ENCODE data around the gene PLXDC1. TPM values are rescaled to one million over a fixed set of nuclear protein-coding genes. Genes with fewer than 3 reads are reported as not detected.
"Not testable (repeated sequence)": the region's sequence is repeated elsewhere in the genome, so short reads cannot be mapped to it uniquely, and the experiment has no call there.

Gene PLXDC1
- total and polyA plus RNA-seq, 2 donors (not counting 1 experiment from before 2014, with no cell fraction given) = 5.8 to 6.3 TPM

- no peaks in the 10 kb centered on the region for H3K36me3 ChIP-seq (ENCODE audit: control insufficient read depth, insufficient read depth, low read length)
- peaks cover 2% of the 10 kb centered on the region for H3K9me3 ChIP-seq (ENCODE audit: control insufficient read depth, insufficient read depth, low read depth, low read length)
- no peak overlapping the region for H3K9ac ChIP-seq (ENCODE audit: insufficient read depth, low read length)
- H3K4me1 ChIP-seq (ENCODE audit: control insufficient read depth, extremely low read depth, insufficient read depth, low read length) = no peaks in the 10 kb centered on the region
- no peak overlapping the region for H3K4me2 ChIP-seq (ENCODE audit: extremely low read depth, insufficient read depth, low read length)
- H2AFZ ChIP-seq (ENCODE audit: low read length) = no peak overlapping the region
- TF ChIP-seq CTCF (conservative IDR thresholded peaks at IDR 0.05 in 1 of 2, IDR thresholded peaks at IDR 0.05 in 1 of 2; ENCODE audit: low read depth in 1 of 2, low read length in 2 of 2) (no peak), EZH2 (IDR thresholded peaks at IDR 0.05; ENCODE audit: low read length, missing control alignments) (no peak)
- H3K4me3 ChIP-seq (replicated peaks in 1 of 4; ENCODE audit: control extremely low read depth in 1 of 4, insufficient read depth in 1 of 4, low read depth in 3 of 4, low read length in 4 of 4) = no peak overlapping the region
- peaks cover 5% of the 10 kb centered on the region for H3K27me3 ChIP-seq (ENCODE audit: control insufficient read depth, insufficient read depth, low read length)
- no peaks in the 10 kb centered on the region for H4K20me1 ChIP-seq (ENCODE audit: control insufficient read depth, extremely low read depth, insufficient read depth, low read length)
- DNase-seq (ENCODE audit: low read depth in 2 of 2) = no peak
- no peak overlapping the region for H3K27ac ChIP-seq (ENCODE audit: insufficient read depth, low read length)
- H3K79me2 ChIP-seq (ENCODE audit: control insufficient read depth, insufficient read depth, low read length) = no peaks in the 10 kb centered on the region
Observed at GRCh38 chr17:39045948-39046679, 105.3 kb downstream of the PLXDC1 start.

DNA sequence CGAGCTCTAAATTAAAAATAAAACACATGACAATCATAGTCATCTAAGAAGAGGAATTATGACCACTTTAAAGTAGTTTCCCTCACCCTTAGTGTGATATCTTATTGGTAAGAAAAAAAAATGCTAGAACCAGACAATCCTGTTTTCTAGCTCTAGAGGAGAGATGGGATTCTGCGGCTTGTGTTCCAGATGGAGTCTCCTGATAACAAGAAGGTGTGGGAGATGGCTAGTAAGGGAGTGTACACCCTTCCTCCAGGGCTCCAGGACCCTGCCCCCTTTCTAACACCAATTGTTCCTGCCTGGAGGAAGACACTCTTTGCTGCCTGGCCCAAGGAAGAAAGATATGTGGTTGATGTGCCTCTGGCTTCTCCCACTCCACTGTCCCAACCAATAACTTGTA is 115.4 kb downstream of the PLXDC1 start:
- TF ChIP-seq EZH2 (IDR thresholded peaks at IDR 0.05; ENCODE audit: low read length, missing control alignments) (no peak), CTCF (conservative IDR thresholded peaks at IDR 0.05 in 1 of 2, IDR thresholded peaks at IDR 0.05 in 1 of 2; ENCODE audit: low read depth in 1 of 2, low read length in 2 of 2) (no peak)
- H3K36me3 ChIP-seq (ENCODE audit: control insufficient read depth, insufficient read depth, low read length) = no peaks in the 10 kb centered on the region
- H3K4me2 ChIP-seq (ENCODE audit: extremely low read depth, insufficient read depth, low read length) = no peak overlapping the region
- H3K9me3 ChIP-seq (ENCODE audit: control insufficient read depth, insufficient read depth, low read depth, low read length) = no peaks in the 10 kb centered on the region
- H2AFZ ChIP-seq (ENCODE audit: low read length) = no peak overlapping the region
- H3K27me3 ChIP-seq (ENCODE audit: control insufficient read depth, insufficient read depth, low read length) = peaks cover 2% of the 10 kb centered on the region
- no peak overlapping the region for H3K27ac ChIP-seq (ENCODE audit: insufficient read depth, low read length)
- no peak overlapping the region for H3K9ac ChIP-seq (ENCODE audit: insufficient read depth, low read length)
- DNase-seq (ENCODE audit: low read depth in 2 of 2) = no peak
- no peaks in the 10 kb centered on the region for H3K4me1 ChIP-seq (ENCODE audit: control insufficient read depth, extremely low read depth, insufficient read depth, low read length)
- no peak overlapping the region for H3K4me3 ChIP-seq (replicated peaks in 1 of 4; ENCODE audit: control extremely low read depth in 1 of 4, insufficient read depth in 1 of 4, low read depth in 3 of 4, low read length in 4 of 4)
- H3K79me2 ChIP-seq (ENCODE audit: control insufficient read depth, insufficient read depth, low read length) = no peaks in the 10 kb centered on the region
- H4K20me1 ChIP-seq (ENCODE audit: control insufficient read depth, extremely low read depth, insufficient read depth, low read length) = no peaks in the 10 kb centered on the region

GRCh38 chr17:39035578-39035977 is 115.9 kb downstream of the PLXDC1 start:
- H3K27ac ChIP-seq (ENCODE audit: insufficient read depth, low read length); H3K79me2 ChIP-seq (ENCODE audit: control insufficient read depth, insufficient read depth, low read length); H3K9me3 ChIP-seq (ENCODE audit: control insufficient read depth, insufficient read depth, low read depth, low read length); H3K4me2 ChIP-seq (ENCODE audit: extremely low read depth, insufficient read depth, low read length); H3K4me3 ChIP-seq (replicated peaks in 1 of 4; ENCODE audit: control extremely low read depth in 1 of 4, insufficient read depth in 1 of 4, low read depth in 3 of 4, low read length in 4 of 4); H3K36me3 ChIP-seq (ENCODE audit: control insufficient read depth, insufficient read depth, low read length); H2AFZ ChIP-seq (ENCODE audit: low read length); H3K4me1 ChIP-seq (ENCODE audit: control insufficient read depth, extremely low read depth, insufficient read depth, low read length); H3K9ac ChIP-seq (ENCODE audit: insufficient read depth, low read length); DNase-seq (ENCODE audit: low read depth in 2 of 2); H3K27me3 ChIP-seq (ENCODE audit: control insufficient read depth, insufficient read depth, low read length); H4K20me1 ChIP-seq (ENCODE audit: control insufficient read depth, extremely low read depth, insufficient read depth, low read length): not testable (repeated sequence)

Measured in fibroblast of lung (primary cell).